IMR-90 (cell line): ENCODE data around the gene GRIN2D. TPM values are rescaled to one million over a fixed set of nuclear protein-coding genes. Genes with fewer than 3 reads are reported as not detected.

ENCODE experiments used
- ATAC-seq: fragments of 200-7000 bp; cut with Tn5 transposase; 2 replicates; pipeline ENCODE4 v1.9.1; 2020; ENCODE audit warnings: low read depth, mild to moderate bottlenecking, moderate library complexity
- BruUV-seq: library from RNA; stranded (reverse); fragments of 400-500 nt; replicated peaks from 2 replicates; lab custom pipeline; 2021; lab: Mats Ljungman, UMichigan
- CTCF ChIA-PET: fragments of 300-600 bp; formaldehyde crosslinking; extraction: SDS; loops from one replicate; lab custom pipeline; 2021; ENCODE audit warnings: antibody characterized with exemption; lab: Yijun Ruan, JAX
- POLR2A ChIA-PET: fragments of 300-600 bp; sonication (Branson Sonifier 250); formaldehyde crosslinking; loops from one replicate; lab custom pipeline; 2022; ENCODE audit warnings: antibody characterized with exemption; ENCODE audit not compliant: unreplicated experiment; lab: Charles Lee
- DNase-seq: peaks from one replicate; pipeline ENCODE4 v3.0.0; 2013
- H2AFZ ChIP-seq: replicated peaks from 2 replicates; pipeline ENCODE3; 2013; ENCODE audit warnings: low read length, mild to moderate bottlenecking; ENCODE audit not compliant: poor library complexity
- H2AK5ac ChIP-seq: 2 replicates; pipeline ENCODE4 v1.6.1; 2013; ENCODE audit warnings: low read depth, low read length, inconsistent platforms
- H2AK9ac ChIP-seq: replicated peaks from 2 replicates; pipeline ENCODE3; 2013; ENCODE audit warnings: mild to moderate bottlenecking, low read depth, low read length, moderate library complexity; ENCODE audit not compliant: poor library complexity
- H2BK120ac ChIP-seq: 2 replicates; pipeline ENCODE4 v1.6.1; 2013; ENCODE audit warnings: low read depth, low read length, inconsistent platforms
- H2BK15ac ChIP-seq: 3 replicates; pipeline ENCODE4 v1.6.1; 2013; ENCODE audit warnings: low read depth, low read length, inconsistent platforms
- H2BK20ac ChIP-seq: 2 replicates; pipeline ENCODE4 v1.6.1; 2013; ENCODE audit warnings: low read depth, mild to moderate bottlenecking, inconsistent platforms, low read length, moderate library complexity
- H2BK5ac ChIP-seq: 2 replicates; pipeline ENCODE4 v1.6.1; 2013; ENCODE audit warnings: mild to moderate bottlenecking, low read depth, low read length, inconsistent platforms; ENCODE audit not compliant: poor library complexity, severe bottlenecking
- H3K14ac ChIP-seq: replicated peaks from 2 replicates; pipeline ENCODE4 v1.6.1; 2013; ENCODE audit warnings: low read depth, low read length, inconsistent platforms
- H3K18ac ChIP-seq: 2 replicates; pipeline ENCODE4 v1.6.1; 2013; ENCODE audit warnings: low read depth, low read length, control low read depth
- H3K23ac ChIP-seq: 2 replicates; pipeline ENCODE4 v1.6.1; 2013; ENCODE audit warnings: low read depth, low read length, inconsistent platforms
- H3K27ac ChIP-seq: 2 replicates; pipeline ENCODE4 v1.5.1; 2013; ENCODE audit warnings: mild to moderate bottlenecking, control low read depth, low read length; ENCODE audit not compliant: insufficient read depth
- H3K27me3 ChIP-seq: 2 replicates; pipeline ENCODE4 v1.6.1; 2013; ENCODE audit warnings: low read length; ENCODE audit not compliant: control insufficient read depth, insufficient read depth
- H3K36me3 ChIP-seq: 2 replicates; pipeline ENCODE4 v1.6.1; 2013; ENCODE audit warnings: low read length, mixed read lengths; ENCODE audit not compliant: control insufficient read depth, insufficient read depth
- H3K4ac ChIP-seq: 2 replicates; pipeline ENCODE4 v1.6.1; 2013; ENCODE audit warnings: low read depth, low read length, inconsistent platforms
- H3K4me1 ChIP-seq: 2 replicates; pipeline ENCODE4 v1.6.1; 2013; ENCODE audit warnings: low read length, mixed read lengths; ENCODE audit not compliant: control insufficient read depth, insufficient read depth
- H3K4me2 ChIP-seq: 2 replicates; pipeline ENCODE4 v1.6.1; 2013; ENCODE audit warnings: low read depth, mild to moderate bottlenecking, control low read depth, low read length, moderate library complexity
- H3K4me3 ChIP-seq: 2 replicates; pipeline ENCODE4 v1.5.1; 2013; ENCODE audit warnings: low read depth, mild to moderate bottlenecking, control low read depth, low read length, moderate library complexity; ENCODE audit not compliant: insufficient read depth
- H3K56ac ChIP-seq: 2 replicates; pipeline ENCODE4 v1.6.1; 2013; ENCODE audit warnings: low read length, inconsistent platforms; ENCODE audit not compliant: insufficient read depth; ENCODE audit errors: extremely low read depth
- H3K79me1 ChIP-seq, 2 experiments: 2 replicates each; pipeline ENCODE4 v1.6.1; 2013; ENCODE audit warnings: low read length in 2 of 2, inconsistent platforms in 1 of 2, low read depth in 1 of 2
- H3K9ac ChIP-seq: 2 replicates; pipeline ENCODE4 v1.6.1; 2013; ENCODE audit warnings: low read depth, low read length, control low read depth
- H3K9me1 ChIP-seq: 2 replicates; pipeline ENCODE4 v1.6.1; 2013; ENCODE audit warnings: low read length, inconsistent platforms; ENCODE audit not compliant: insufficient read depth
- H3K9me3 ChIP-seq: 2 replicates; pipeline ENCODE4 v1.6.1; 2013; ENCODE audit warnings: low read length; ENCODE audit not compliant: control insufficient read depth, insufficient read depth
- H4K20me1 ChIP-seq: 2 replicates; pipeline ENCODE4 v1.6.1; 2013; ENCODE audit warnings: low read length, inconsistent platforms; ENCODE audit not compliant: insufficient read depth
- H4K5ac ChIP-seq: 2 replicates; pipeline ENCODE4 v1.6.1; 2013; ENCODE audit warnings: mild to moderate bottlenecking, low read depth, low read length, control low read depth
- H4K8ac ChIP-seq, 2 experiments: 2 replicates each; pipeline ENCODE4 v1.6.1; 2013; ENCODE audit warnings: low read depth in 2 of 2, low read length in 2 of 2, control low read depth in 1 of 2, inconsistent platforms in 1 of 2
- H4K91ac ChIP-seq: 2 replicates; pipeline ENCODE4 v1.6.1; 2013; ENCODE audit warnings: low read depth, low read length, inconsistent platforms; ENCODE audit not compliant: insufficient read depth
- CHD1 ChIP-seq: IDR thresholded peaks from 2 replicates; pipeline ENCODE4 v1.6.1; 2012; ENCODE audit warnings: low read depth, low read length, improper control_type of control experiment
- FOS ChIP-seq: fragments of 150-350 bp; IDR thresholded peaks from 2 replicates; pipeline ENCODE4 v1.6.1; 2016; ENCODE audit warnings: low read depth, low read length
- WGBS, 2 experiments: methylation state at CpG; one replicate each; pipeline versions ENCODE4 v1.1.5 to v1.1.7; 2013; ENCODE audit warnings: missing lambda C conversion rate in 2 of 2; ENCODE audit not compliant: insufficient read length in 1 of 2; ENCODE audit errors: extremely low coverage in 2 of 2; 5-methylcytosine and 5-hydroxymethylcytosine counted together
- dilution Hi-C: fragments of 300-500 bp; cut with HindIII; formaldehyde crosslinking; loops from one replicate; pipeline ENCODE4 v1.14.3; 2018; ENCODE audit warnings: low sequenced_read_pairs; ENCODE audit not compliant: unreplicated experiment
- in situ Hi-C: fragments of 300-500 bp; cut with MboI; formaldehyde crosslinking; loops from 3 replicates; pipeline ENCODE4 v1.14.3; 2019; ENCODE audit warnings: low sequenced_read_pairs, inconsistent platforms, mixed read lengths
- intact Hi-C: fragments of 100-400 bp; cut with micrococcal nuclease; formaldehyde crosslinking; loops from 2 replicates; pipeline ENCODE4 v1.10.0; 2022
- polyA plus RNA-seq, 3 experiments: library from polyadenylated mRNA; depleted of rRNA; stranded (reverse); fragments of >200 nt; gene quantifications; 2 replicates each; pipeline ENCODE4 v1.2.3, GENCODE V29; 2012; ENCODE audit warnings: low replicate concordance in 1 of 3
- total RNA-seq: library from RNA; depleted of rRNA; stranded (reverse); fragments of >200 nt; gene quantifications from 2 replicates; pipeline ENCODE4 v1.2.3, GENCODE V29; 2012

Gene GRIN2D
- total and polyA plus RNA-seq, 2 of the 4 experiments (the other 2 are of a cell fraction): under 0.01 to 0.24 TPM

DNA sequence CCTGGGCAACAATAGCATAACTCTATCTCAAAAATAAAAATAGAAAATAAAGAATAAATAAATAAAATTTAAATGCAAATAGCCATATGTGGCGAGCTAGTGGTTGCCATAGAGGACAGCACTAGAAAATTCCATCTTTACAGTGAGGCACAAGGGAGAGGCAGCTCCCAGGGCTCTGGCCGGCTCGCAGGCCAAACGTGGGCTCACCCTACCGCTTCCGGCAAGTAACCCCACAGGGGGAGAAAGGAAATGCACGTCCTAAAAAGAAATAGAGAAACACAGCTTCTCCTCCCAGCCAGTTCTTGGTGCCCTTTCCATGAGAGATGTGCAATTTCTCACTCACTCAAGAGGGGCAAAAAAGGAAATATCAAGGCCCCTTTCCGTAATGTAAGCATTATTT lies 39.9 kb downstream of the GRIN2D start:
- Histone ChIP-seq H2AK9ac (no peak overlapping the region), H2BK15ac (no peak overlapping the region), H3K4me3 (no peak overlapping the region), H2AFZ (no peak overlapping the region), H3K4me2 (no peak overlapping the region), H2BK5ac (no peak overlapping the region), H4K8ac (no peak overlapping the region), H4K91ac (no peak overlapping the region), H4K5ac (no peak overlapping the region), H2BK20ac (no peak overlapping the region), H3K27me3 (no peaks in the 10 kb centered on the region), H3K9me1 (no peaks in the 10 kb centered on the region), H2AK5ac (no peak overlapping the region), H4K20me1 (no peaks in the 10 kb centered on the region), H3K4ac (no peak overlapping the region), H3K18ac (no peak overlapping the region), H3K4me1 (no peaks in the 10 kb centered on the region), H3K23ac (no peak overlapping the region), H3K36me3 (no peaks in the 10 kb centered on the region), H2BK120ac (no peak overlapping the region), H3K14ac (no peak overlapping the region), H3K27ac (no peak overlapping the region), H3K56ac (no peak overlapping the region), H3K9me3 (peaks cover 2% of the 10 kb centered on the region; the same call in 1 of the 2 replicates), H3K79me1 (no peaks in the 10 kb centered on the region), H3K9ac (no peak overlapping the region)
- WGBS, 2 experiments: no CpG with 5 or more reads among the region's 8 CpGs
- intact Hi-C loops: no loop called here
- TF ChIP-seq FOS (no peak), CHD1 (no peak)
- ATAC-seq (no peak), DNase-seq (no peak)
- no TSS peak for BruUV-seq
- ChIA-PET CTCF (interaction anchor here (0.7 kb wide), 1 partner anchor 1165 kb away, joined by 4 read pairs; no protein-coding TSS in a partner anchor), POLR2A (interaction anchor here (0.5 kb wide), 1 partner anchor 53 kb away, joined by 19 read pairs; no protein-coding TSS in a partner anchor)
- dilution Hi-C loops: no loop called here
- in situ Hi-C loops: no loop called here
